Type B pancreatic cell (in vitro differentiated cells): Measurements from ENCODE around the gene ALDH4A1. TPM values are rescaled to one million over a fixed set of nuclear protein-coding genes. Genes with fewer than 3 reads are reported as not detected.

Experiments
- DNase-seq: peaks from one replicate; pipeline ENCODE4 v3.0.0; 2021; ENCODE audit warnings: mixed read lengths; ENCODE audit not compliant: unreplicated experiment; ENCODE audit errors: extremely low spot score
- H3K27ac Mint-ChIP-seq: 2 replicates; pipeline ENCODE4 v1.8.0; 2021; ENCODE audit warnings: mild to moderate bottlenecking, mixed read lengths
- H3K27me3 Mint-ChIP-seq: 2 replicates; pipeline ENCODE4 v1.8.0; 2021; ENCODE audit warnings: mixed read lengths
- H3K36me3 Mint-ChIP-seq: 2 replicates; pipeline ENCODE4 v1.8.0; 2021; ENCODE audit warnings: mixed read lengths
- H3K4me1 Mint-ChIP-seq: one replicate; pipeline ENCODE4 v1.8.0; 2021; ENCODE audit warnings: mixed read lengths; ENCODE audit not compliant: unreplicated experiment
- H3K4me3 Mint-ChIP-seq: 2 replicates; pipeline ENCODE4 v1.8.0; 2021; ENCODE audit warnings: mild to moderate bottlenecking, mixed read lengths
- H3K9me3 Mint-ChIP-seq: 2 replicates; pipeline ENCODE4 v1.8.0; 2021; ENCODE audit warnings: mixed read lengths
- CTCF ChIP-seq: fragments of 200-600 bp; sonication (generic); conservative IDR thresholded peaks from 2 replicates; pipeline ENCODE4 v1.5.0; 2021; ENCODE audit warnings: antibody characterized with exemption, mild to moderate bottlenecking
- total RNA-seq: library from RNA; stranded (reverse); gene quantifications from 2 replicates; pipeline ENCODE4 v1.2.1, GENCODE V29; 2021; ENCODE audit warnings: low replicate concordance

The ALDH4A1 gene
- total RNA-seq, 1 donor from 2014 or later, result 26.7 TPM

GRCh38 chr1:18879215-18879790, 23.1 kb downstream of the ALDH4A1 start:
- DNase-seq, result no peak
- Mint-ChIP-seq H3K9me3 (no peaks in the 10 kb centered on the region), H3K36me3 (no peaks in the 10 kb centered on the region), H3K4me1 (no peaks in the 10 kb centered on the region), H3K27ac (no peak overlapping the region), H3K27me3 (no peaks in the 10 kb centered on the region), H3K4me3 (no peak overlapping the region)
- no peak for TF ChIP-seq CTCF

GRCh38 chr1:18878538-18879214, 23.7 kb downstream of the ALDH4A1 start:
- TF ChIP-seq CTCF, result no peak
- Mint-ChIP-seq H3K27me3 (no peaks in the 10 kb centered on the region), H3K27ac (no peak overlapping the region)

GRCh38 chr1:18877282-18877681, 25.1 kb downstream of the ALDH4A1 start:
- no peak for TF ChIP-seq CTCF
- Mint-ChIP-seq H3K27ac (no peak overlapping the region), H3K36me3 (no peaks in the 10 kb centered on the region), H3K4me1 (no peaks in the 10 kb centered on the region), H3K9me3 (no peaks in the 10 kb centered on the region), H3K4me3 (no peak overlapping the region), H3K27me3 (no peaks in the 10 kb centered on the region)
- no peak for DNase-seq

More at GRCh38 chr1:18878538-18879214, 23.7 kb downstream of the ALDH4A1 start:
- H3K9me3 Mint-ChIP-seq, result no peaks in the 10 kb centered on the region
- H3K36me3 Mint-ChIP-seq, result no peaks in the 10 kb centered on the region
- no peaks in the 10 kb centered on the region for H3K4me1 Mint-ChIP-seq
- no peak overlapping the region for H3K4me3 Mint-ChIP-seq
- no peak for DNase-seq

- H3K9me3 Mint-ChIP-seq, result no peaks in the 10 kb centered on the region
Measured at GRCh38 chr1:18876210-18876609, 26.1 kb downstream of the ALDH4A1 start.

GRCh38 chr1:18875796-18876128, 26.6 kb downstream of the ALDH4A1 start:
- H3K36me3 Mint-ChIP-seq, result no peaks in the 10 kb centered on the region
- no peak overlapping the region for H3K4me3 Mint-ChIP-seq
- TF ChIP-seq CTCF, result no peak
- no peaks in the 10 kb centered on the region for H3K27me3 Mint-ChIP-seq
- H3K27ac Mint-ChIP-seq, result no peak overlapping the region
- no peak for DNase-seq
- H3K9me3 Mint-ChIP-seq, result no peaks in the 10 kb centered on the region
- no peaks in the 10 kb centered on the region for H3K4me1 Mint-ChIP-seq

More at GRCh38 chr1:18876210-18876609, 26.1 kb downstream of the ALDH4A1 start:
- Mint-ChIP-seq H3K27ac (no peak overlapping the region), H3K36me3 (no peaks in the 10 kb centered on the region), H3K4me1 (no peaks in the 10 kb centered on the region), H3K4me3 (no peak overlapping the region), H3K27me3 (no peaks in the 10 kb centered on the region)
- DNase-seq, result no peak
- no peak for TF ChIP-seq CTCF
